NB4 (cell line): ENCODE results near the gene PDCD1.

Experiments used
- MYC ChIP-seq: IDR thresholded peaks from 2 replicates; pipeline ENCODE4 v1.6.1; 2011; ENCODE audit warnings: low read depth, low read length
- POLR2A ChIP-seq: IDR thresholded peaks from 2 replicates; pipeline ENCODE4 v1.6.1; 2011; ENCODE audit warnings: mild to moderate bottlenecking; ENCODE audit not compliant: insufficient read length; ENCODE audit errors: extremely low read depth
- TF ChIP-seq, protein P1 (sequence below): IDR thresholded peaks from one replicate; pipeline ENCODE4 v1.5.1; 2012; ENCODE audit warnings: low read depth, low read length

DNA sequence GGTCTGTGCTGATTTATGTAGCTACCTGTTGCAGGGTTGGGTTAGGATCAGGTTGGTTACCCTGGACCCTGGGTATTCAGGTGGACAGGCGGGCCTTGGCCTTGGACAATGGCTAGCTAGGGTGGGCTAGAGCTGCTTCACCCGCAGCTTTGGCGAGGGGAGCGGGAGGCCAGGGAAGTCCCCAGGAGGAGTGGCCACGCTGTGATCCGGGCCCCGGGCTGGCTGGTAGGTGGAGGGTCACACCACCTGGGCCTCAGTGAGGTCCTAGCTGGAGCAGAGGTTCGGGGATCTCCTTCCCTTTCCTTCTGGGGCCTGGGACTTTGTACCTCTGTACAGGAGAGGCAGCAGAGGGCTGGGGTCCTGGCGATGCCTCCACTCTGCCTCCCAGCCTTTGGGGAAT is 20.6 kb upstream of the PDCD1 start:
- no peak for TF ChIP-seq POLR2A
- TF ChIP-seq, protein P1, sequence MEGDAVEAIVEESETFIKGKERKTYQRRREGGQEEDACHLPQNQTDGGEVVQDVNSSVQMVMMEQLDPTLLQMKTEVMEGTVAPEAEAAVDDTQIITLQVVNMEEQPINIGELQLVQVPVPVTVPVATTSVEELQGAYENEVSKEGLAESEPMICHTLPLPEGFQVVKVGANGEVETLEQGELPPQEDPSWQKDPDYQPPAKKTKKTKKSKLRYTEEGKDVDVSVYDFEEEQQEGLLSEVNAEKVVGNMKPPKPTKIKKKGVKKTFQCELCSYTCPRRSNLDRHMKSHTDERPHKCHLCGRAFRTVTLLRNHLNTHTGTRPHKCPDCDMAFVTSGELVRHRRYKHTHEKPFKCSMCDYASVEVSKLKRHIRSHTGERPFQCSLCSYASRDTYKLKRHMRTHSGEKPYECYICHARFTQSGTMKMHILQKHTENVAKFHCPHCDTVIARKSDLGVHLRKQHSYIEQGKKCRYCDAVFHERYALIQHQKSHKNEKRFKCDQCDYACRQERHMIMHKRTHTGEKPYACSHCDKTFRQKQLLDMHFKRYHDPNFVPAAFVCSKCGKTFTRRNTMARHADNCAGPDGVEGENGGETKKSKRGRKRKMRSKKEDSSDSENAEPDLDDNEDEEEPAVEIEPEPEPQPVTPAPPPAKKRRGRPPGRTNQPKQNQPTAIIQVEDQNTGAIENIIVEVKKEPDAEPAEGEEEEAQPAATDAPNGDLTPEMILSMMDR = no peak
- TF ChIP-seq MYC = no peak
